H9 (cell line): Measurements from ENCODE around the gene KHK. TPM values are rescaled to one million over a fixed set of nuclear protein-coding genes. Genes with fewer than 3 reads are reported as not detected.

Experiments
- DNase-seq: peaks from one replicate; pipeline ENCODE4 v3.0.0-alpha.2; 2017
- H2AFZ ChIP-seq: one replicate; pipeline ENCODE4 v1.6.1; 2013; ENCODE audit warnings: mild to moderate bottlenecking, low read length, control low read depth, moderate library complexity
- H2AK5ac ChIP-seq: 2 replicates; pipeline ENCODE4 v1.6.1; 2013; ENCODE audit warnings: low read length, control low read depth, mixed read lengths; ENCODE audit not compliant: insufficient read length
- H2BK120ac ChIP-seq: one replicate; pipeline ENCODE4 v1.6.1; 2013; ENCODE audit warnings: low read depth, mild to moderate bottlenecking, low read length, control low read depth, inconsistent platforms; ENCODE audit not compliant: poor library complexity, severe bottlenecking
- H2BK12ac ChIP-seq: 2 replicates; pipeline ENCODE4 v1.6.1; 2013; ENCODE audit warnings: low read length, control low read depth, mixed read lengths, low read depth; ENCODE audit not compliant: insufficient read length
- H2BK15ac ChIP-seq: 2 replicates; pipeline ENCODE4 v1.6.1; 2013; ENCODE audit warnings: low read depth, low read length, control low read depth
- H2BK20ac ChIP-seq: one replicate; pipeline ENCODE4 v1.6.1; 2013; ENCODE audit warnings: low read depth, mild to moderate bottlenecking, low read length, control low read depth, inconsistent platforms; ENCODE audit not compliant: poor library complexity, severe bottlenecking
- H2BK5ac ChIP-seq: 2 replicates; pipeline ENCODE4 v1.6.1; 2013; ENCODE audit warnings: low read length, control low read depth, mixed read lengths; ENCODE audit not compliant: insufficient read length
- H3K14ac ChIP-seq: 2 replicates; pipeline ENCODE4 v1.6.1; 2013; ENCODE audit warnings: low read length, control low read depth; ENCODE audit not compliant: insufficient read depth
- H3K18ac ChIP-seq: 2 replicates; pipeline ENCODE4 v1.6.1; 2013; ENCODE audit warnings: low read depth, mild to moderate bottlenecking, mixed read lengths, low read length, control low read depth; ENCODE audit not compliant: insufficient read length
- H3K23ac ChIP-seq: 2 replicates; pipeline ENCODE4 v1.6.1; 2013; ENCODE audit warnings: low read length, control low read depth, mixed read lengths, low read depth; ENCODE audit not compliant: insufficient read length
- H3K23me2 ChIP-seq: 2 replicates; pipeline ENCODE4 v1.6.1; 2013; ENCODE audit warnings: low read depth, mild to moderate bottlenecking, mixed read lengths, low read length, control low read depth; ENCODE audit not compliant: insufficient read length, poor library complexity, severe bottlenecking
- H3K27ac ChIP-seq: 2 replicates; pipeline ENCODE4 v1.5.1; 2013; ENCODE audit warnings: low read length, control low read depth, mixed read lengths, low read depth; ENCODE audit not compliant: insufficient read length
- H3K27me3 ChIP-seq: 2 replicates; pipeline ENCODE4 v1.6.1; 2013; ENCODE audit warnings: low read length, control low read depth, inconsistent platforms; ENCODE audit not compliant: insufficient read depth
- H3K4ac ChIP-seq: 2 replicates; pipeline ENCODE4 v1.6.1; 2013; ENCODE audit warnings: low read depth, mild to moderate bottlenecking, control low read depth, inconsistent platforms, low read length, moderate library complexity
- H3K4me1 ChIP-seq: 2 replicates; pipeline ENCODE4 v1.6.1; 2013; ENCODE audit warnings: low read length, control low read depth, inconsistent platforms; ENCODE audit not compliant: insufficient read depth
- H3K4me2 ChIP-seq: 2 replicates; pipeline ENCODE4 v1.6.1; 2013; ENCODE audit warnings: low read length, control low read depth, mixed read lengths; ENCODE audit not compliant: insufficient read length, insufficient read depth
- H3K56ac ChIP-seq: 2 replicates; pipeline ENCODE4 v1.6.1; 2013; ENCODE audit warnings: low read depth, mild to moderate bottlenecking, mixed read lengths, low read length, control low read depth; ENCODE audit not compliant: insufficient read length
- H3K79me1 ChIP-seq: 2 replicates; pipeline ENCODE4 v1.6.1; 2013; ENCODE audit warnings: low read depth, mild to moderate bottlenecking, moderate library complexity, low read length, control low read depth, inconsistent platforms; ENCODE audit not compliant: insufficient read depth, poor library complexity, severe bottlenecking
- H3K79me2 ChIP-seq: 2 replicates; pipeline ENCODE4 v1.6.1; 2013; ENCODE audit warnings: low read length, control low read depth, inconsistent platforms; ENCODE audit not compliant: insufficient read depth
- H3K9ac ChIP-seq: 2 replicates; pipeline ENCODE4 v1.6.1; 2013; ENCODE audit warnings: low read length, control low read depth, mixed read lengths; ENCODE audit not compliant: insufficient read length; ENCODE audit errors: extremely low read depth
- H3K9me3 ChIP-seq: one replicate; pipeline ENCODE4 v1.6.1; 2013; ENCODE audit warnings: low read depth, low read length, inconsistent platforms; ENCODE audit not compliant: control insufficient read depth
- H3T11ph ChIP-seq: one replicate; pipeline ENCODE4 v1.6.1; 2013; ENCODE audit warnings: mild to moderate bottlenecking, low read length, control low read depth, inconsistent platforms
- H4K20me1 ChIP-seq: one replicate; pipeline ENCODE4 v1.6.1; 2013; ENCODE audit not compliant: control insufficient read depth, insufficient read length, insufficient read depth
- H4K5ac ChIP-seq: 2 replicates; pipeline ENCODE4 v1.6.1; 2013; ENCODE audit warnings: low read depth, mild to moderate bottlenecking, mixed read lengths, low read length, control low read depth; ENCODE audit not compliant: insufficient read length
- H4K8ac ChIP-seq: replicated peaks from 2 replicates; pipeline ENCODE4 v1.6.1; 2013; ENCODE audit warnings: low read length, control low read depth, mixed read lengths, low read depth; ENCODE audit not compliant: insufficient read length
- H4K91ac ChIP-seq: 2 replicates; pipeline ENCODE4 v1.6.1; 2013; ENCODE audit warnings: low read depth, mild to moderate bottlenecking, moderate library complexity, mixed read lengths, low read length, control low read depth; ENCODE audit not compliant: insufficient read length
- H3K27ac Mint-ChIP-seq, 3 experiments: 2 replicates in 2 of 3; 3 replicates in 1 of 3; pipeline ENCODE4 v1.8.0; 2020 to 2021; ENCODE audit warnings: mixed read lengths in 3 of 3, mild to moderate bottlenecking in 1 of 3, moderate library complexity in 1 of 3
- H3K27me3 Mint-ChIP-seq: 2 replicates; pipeline ENCODE4 v1.8.0; 2021; ENCODE audit warnings: low read depth, mild to moderate bottlenecking, moderate library complexity, mixed read lengths
- H3K36me3 Mint-ChIP-seq, 3 experiments: 2 replicates in 2 of 3; 3 replicates in 1 of 3; pipeline ENCODE4 v1.8.0; 2020 to 2021; ENCODE audit warnings: low read depth in 3 of 3, mixed read lengths in 3 of 3; ENCODE audit not compliant: insufficient read depth in 1 of 3
- H3K4me1 Mint-ChIP-seq, 2 experiments: 2 replicates each; pipeline ENCODE4 v1.8.0; 2020; ENCODE audit warnings: mixed read lengths in 2 of 2
- H3K4me3 Mint-ChIP-seq, 2 experiments: 2 replicates in 1 of 2; 3 replicates in 1 of 2; pipeline ENCODE4 v1.8.0; 2020 to 2021; ENCODE audit warnings: mild to moderate bottlenecking in 2 of 2, mixed read lengths in 2 of 2, moderate library complexity in 1 of 2
- H3K9me3 Mint-ChIP-seq, 2 experiments: 2 replicates in 1 of 2; 3 replicates in 1 of 2; pipeline ENCODE4 v1.8.0; 2020; ENCODE audit warnings: mild to moderate bottlenecking in 2 of 2, mixed read lengths in 2 of 2, moderate library complexity in 1 of 2
- CTCF ChIP-seq: fragments of 200-600 bp; sonication (generic); conservative IDR thresholded peaks from 3 replicates; pipeline ENCODE4 v1.8.0; 2021; ENCODE audit warnings: antibody characterized with exemption, mild to moderate bottlenecking
- WGBS: extraction: QIAGEN DNeasy Blood & Tissue Kit; methylation state at CpG from one replicate; pipeline ENCODE4 v1.1.7; 2013; ENCODE audit warnings: missing lambda C conversion rate, low lambda C conversion rate, mixed read lengths; ENCODE audit not compliant: insufficient read length; ENCODE audit errors: extremely low coverage; 5-methylcytosine and 5-hydroxymethylcytosine counted together
- total RNA-seq: library from RNA; stranded (reverse); gene quantifications from 2 replicates; pipeline ENCODE4 v1.2.1, GENCODE V29; 2021

The KHK gene
- total RNA-seq, 1 experiment from 2014 or later, result 12.1 TPM

- Histone ChIP-seq H3K27me3 (no peaks in the 10 kb centered on the region), H4K20me1 (no peaks in the 10 kb centered on the region), H2AFZ (no peak overlapping the region)
Observed at GRCh38 chr2:27070653-27071276, 15.8 kb upstream of the KHK start.

More at GRCh38 chr2:27070653-27071276, 15.8 kb upstream of the KHK start:
- Histone ChIP-seq H3K4me1 (no peaks in the 10 kb centered on the region), H3T11ph (no peak overlapping the region), H3K4ac (no peak overlapping the region), H4K91ac (no peak overlapping the region), H4K8ac (no peak overlapping the region), H3K14ac (peak overlapping the region; percentile 1; the same call in 1 of the 2 replicates), H2AK5ac (no peak overlapping the region), H3K4me2 (peak overlapping the region; percentile 97), H2BK15ac (no peak overlapping the region), H3K27ac (no peak overlapping the region), H3K79me2 (peaks cover 5% of the 10 kb centered on the region; the same call in 1 of the 2 replicates), H2BK20ac (no peak overlapping the region), H2BK120ac (no peak overlapping the region), H3K23me2 (peaks cover 12% of the 10 kb centered on the region), H3K23ac (no peak overlapping the region), H2BK5ac (no peak overlapping the region), H3K9me3 (no peaks in the 10 kb centered on the region), H3K18ac (no peak overlapping the region), H3K79me1 (peaks cover 2% of the 10 kb centered on the region), H2BK12ac (no peak overlapping the region), H4K5ac (no peak overlapping the region), H3K56ac (no peak overlapping the region), H3K9ac (peak overlapping the region; percentile 85)
- no peak for TF ChIP-seq CTCF
- Mint-ChIP-seq H3K4me3 (peak overlapping the region; percentile 94 to 97), H3K36me3 (peaks cover 18 to 44% (median 43%) of the 10 kb centered on the region in 3 experiments; a peak in 6 of 7 replicates), H3K27me3 (peaks cover 7% of the 10 kb centered on the region; the same call in 1 of the 2 replicates), H3K9me3 (no peaks in the 10 kb centered on the region; a peak in 1 of 5 replicates), H3K4me1 (peaks cover 14 to 17% of the 10 kb centered on the region in 2 experiments), H3K27ac (peak overlapping the region; percentile 78 to 95 (median 91); a peak in 5 of 7 replicates)
- WGBS, result no CpG with 5 or more reads among the region's 11 CpGs
- DNase-seq, result no peak
